ENCODE results near the gene NUCB1.

DNA sequence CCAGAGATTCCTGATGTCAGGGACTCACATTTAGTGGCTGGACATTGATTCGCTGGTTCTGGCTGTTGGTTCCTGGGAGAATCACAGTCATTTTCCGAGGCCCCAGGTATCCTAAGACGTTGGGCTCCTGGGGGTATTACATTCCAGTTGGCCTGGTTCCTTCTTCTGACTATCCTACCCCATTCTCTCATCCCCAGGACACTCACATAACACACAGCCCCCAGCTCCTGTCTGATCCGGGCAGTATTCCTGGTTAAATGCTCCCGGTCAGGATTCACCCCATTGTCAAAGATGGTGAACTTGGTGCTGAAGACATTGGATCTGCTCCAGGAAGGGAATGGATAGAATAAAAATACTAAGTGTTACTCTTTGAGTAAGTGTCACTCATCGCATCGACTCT lies 16.4 kb upstream of the NUCB1 start:
- TF ChIP-seq MYC (IDR thresholded peaks at IDR 0.05; ENCODE audit: low read depth, low read length) (no peak), POLR2A (IDR thresholded peaks at IDR 0.05; ENCODE audit: low read depth, low read length) (no peak), CTCF (IDR thresholded peaks at IDR 0.05; ENCODE audit: extremely low read depth in 1 of 2, insufficient read depth in 1 of 2, low read depth in 1 of 2, low read length in 2 of 2) (no peak), EZH2 (IDR thresholded peaks at IDR 0.05; ENCODE audit: borderline replicate concordance, low read depth, low read length, severe bottlenecking) (no peak)

All from endothelial cell of umbilical vein (primary cell).